Cardiac fibroblast (primary cell): ENCODE results near the gene HACD2.
"Not testable (repeated sequence)": the region's sequence is repeated elsewhere in the genome, so short reads cannot be mapped to it uniquely, and the experiment has no call there.

Experiments used
- DNase-seq, 2 donors: peaks; one replicate each; pipeline versions ENCODE4 v3.0.0 to v3.0.0-alpha.2; 2010; ENCODE audit warnings: low read depth in 2 of 2
- H3K4me3 ChIP-seq, 2 donors: replicated peaks in 1 of 2; 1 replicate in 1 of 2; 2 replicates in 1 of 2; pipeline ENCODE4 v1.5.1; 2011; ENCODE audit warnings: low read depth in 2 of 2, low read length in 2 of 2, mild to moderate bottlenecking in 2 of 2, moderate library complexity in 1 of 2
- TF ChIP-seq, protein P1 (sequence below): IDR thresholded peaks from one replicate; pipeline ENCODE4 v1.5.1; 2011; ENCODE audit warnings: low read depth, mild to moderate bottlenecking, low read length, inconsistent platforms

The HACD2 gene

DNA sequence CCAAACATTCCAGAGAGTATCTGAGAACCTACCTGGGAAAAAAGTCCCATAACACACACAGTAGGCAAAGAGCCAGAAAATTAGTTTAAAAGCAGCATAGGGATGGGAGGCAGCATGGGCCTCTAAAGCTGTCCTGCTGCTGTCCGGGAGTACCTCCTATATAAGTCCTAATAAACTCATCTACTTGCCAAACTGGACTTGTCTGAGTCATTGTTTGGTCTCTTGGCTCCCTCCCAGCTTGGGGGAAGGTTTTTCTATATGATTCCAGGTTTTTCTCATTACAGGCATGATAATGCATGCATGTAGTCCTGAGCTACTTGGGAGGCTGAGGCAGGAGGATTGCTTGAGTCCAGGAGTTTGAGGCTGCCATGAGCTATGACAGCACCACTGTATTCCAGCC lies 17.5 kb upstream of the HACD2 start:
- peak; percentile 83 to 90 for DNase-seq
- TF ChIP-seq, protein P1, sequence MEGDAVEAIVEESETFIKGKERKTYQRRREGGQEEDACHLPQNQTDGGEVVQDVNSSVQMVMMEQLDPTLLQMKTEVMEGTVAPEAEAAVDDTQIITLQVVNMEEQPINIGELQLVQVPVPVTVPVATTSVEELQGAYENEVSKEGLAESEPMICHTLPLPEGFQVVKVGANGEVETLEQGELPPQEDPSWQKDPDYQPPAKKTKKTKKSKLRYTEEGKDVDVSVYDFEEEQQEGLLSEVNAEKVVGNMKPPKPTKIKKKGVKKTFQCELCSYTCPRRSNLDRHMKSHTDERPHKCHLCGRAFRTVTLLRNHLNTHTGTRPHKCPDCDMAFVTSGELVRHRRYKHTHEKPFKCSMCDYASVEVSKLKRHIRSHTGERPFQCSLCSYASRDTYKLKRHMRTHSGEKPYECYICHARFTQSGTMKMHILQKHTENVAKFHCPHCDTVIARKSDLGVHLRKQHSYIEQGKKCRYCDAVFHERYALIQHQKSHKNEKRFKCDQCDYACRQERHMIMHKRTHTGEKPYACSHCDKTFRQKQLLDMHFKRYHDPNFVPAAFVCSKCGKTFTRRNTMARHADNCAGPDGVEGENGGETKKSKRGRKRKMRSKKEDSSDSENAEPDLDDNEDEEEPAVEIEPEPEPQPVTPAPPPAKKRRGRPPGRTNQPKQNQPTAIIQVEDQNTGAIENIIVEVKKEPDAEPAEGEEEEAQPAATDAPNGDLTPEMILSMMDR, result no peak
- H3K4me3 ChIP-seq, result no peak overlapping the region

DNA sequence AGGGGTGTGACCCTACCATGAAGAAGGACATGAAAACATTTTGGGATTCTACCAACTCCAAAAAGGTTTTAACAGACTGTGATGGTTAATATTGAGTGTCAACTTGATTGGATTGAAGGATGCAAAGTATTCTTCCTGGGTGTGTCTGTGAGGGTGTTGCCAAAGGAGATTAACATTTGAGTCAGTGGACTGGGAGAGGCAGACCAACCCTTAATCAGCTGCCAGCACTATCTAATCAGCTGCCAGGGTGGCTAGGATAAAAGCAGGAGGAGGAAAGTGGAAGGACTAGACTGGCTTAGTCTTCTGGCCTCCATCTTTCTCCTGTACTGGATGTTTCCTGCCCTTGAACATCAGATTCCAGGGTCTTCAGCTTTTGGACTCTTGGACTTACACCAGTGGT lies 16.0 kb upstream of the HACD2 start:
- not testable (repeated sequence) for DNase-seq, H3K4me3 ChIP-seq

DNA sequence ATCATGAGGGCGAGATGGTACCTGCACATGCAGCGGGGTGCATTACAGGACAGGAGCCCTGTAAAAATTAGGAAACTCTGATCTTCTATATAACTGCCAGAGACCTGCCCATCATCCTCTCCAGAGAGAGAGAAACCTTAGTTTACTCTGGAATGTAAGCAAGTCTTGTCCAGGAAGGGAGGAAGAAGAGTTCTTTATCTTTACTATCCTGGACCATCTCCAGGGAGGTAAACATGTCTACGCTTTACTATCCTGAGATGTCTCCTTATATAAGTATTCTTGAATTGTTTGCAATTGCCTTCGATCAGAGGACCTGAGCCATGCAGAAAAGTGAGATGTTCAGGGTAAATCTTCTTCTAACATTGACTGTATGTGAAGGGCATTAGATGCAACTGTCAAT lies 12.7 kb upstream of the HACD2 start:
- no peak for DNase-seq
- no peak overlapping the region for H3K4me3 ChIP-seq
- TF ChIP-seq, protein P1, result no peak

DNA sequence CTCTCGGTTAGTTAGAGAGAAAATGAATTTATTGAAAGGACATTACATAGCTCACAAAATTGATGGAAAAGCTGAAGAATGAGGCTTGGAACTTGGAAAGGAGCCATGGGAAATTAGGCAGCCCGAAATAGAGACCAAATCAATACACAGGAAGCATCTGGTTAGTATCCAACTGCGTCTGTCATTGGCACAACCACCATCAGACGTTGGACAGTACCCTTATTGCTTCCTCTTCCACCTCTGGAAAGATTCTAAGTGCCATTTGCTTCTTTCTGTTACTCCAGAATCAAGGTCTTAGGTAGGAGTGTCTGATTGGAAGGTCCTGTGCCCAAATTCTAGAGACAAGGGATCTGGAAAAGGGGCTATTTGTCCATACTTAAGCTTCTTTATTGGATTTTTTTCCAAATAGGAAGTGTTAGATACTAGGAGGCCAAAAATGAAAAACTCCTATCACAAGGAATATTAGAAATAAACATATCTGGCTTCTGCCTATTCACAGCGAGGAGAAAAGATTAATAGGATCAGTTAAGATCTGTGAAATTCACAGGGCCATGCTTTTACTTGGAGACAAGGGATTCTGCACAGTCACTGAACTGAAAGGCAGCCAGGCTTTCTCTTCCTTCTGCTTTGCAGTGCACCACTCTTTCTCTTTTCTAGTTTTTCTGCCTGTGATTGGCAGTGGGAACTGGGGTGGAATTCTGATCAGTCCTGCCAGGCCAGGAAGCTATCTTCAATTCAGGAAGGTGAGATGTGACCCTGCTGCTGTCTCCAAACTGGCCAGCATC lies 10.7 kb upstream of the HACD2 start:
- H3K4me3 ChIP-seq, result no peak overlapping the region
- TF ChIP-seq, protein P1, result no peak
- DNase-seq, result no peak

DNA sequence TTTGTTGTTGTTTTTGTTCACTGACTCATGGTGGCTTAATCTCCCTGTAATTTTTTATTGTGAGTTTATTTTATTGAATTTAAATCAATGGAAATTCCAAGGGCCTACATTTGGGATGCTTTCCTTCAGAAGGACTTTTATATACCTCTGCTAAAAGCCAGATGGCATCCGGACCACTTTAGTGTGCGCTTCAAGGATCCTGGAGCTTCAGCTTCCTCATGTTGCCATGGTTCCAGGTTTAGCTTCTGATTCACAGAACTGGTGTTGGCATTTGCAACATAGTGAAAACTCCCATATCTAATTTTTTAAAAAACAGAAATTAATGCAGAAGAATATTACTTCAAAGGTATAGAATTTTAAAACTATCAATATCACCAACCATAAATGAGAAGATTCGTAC lies 8.5 kb upstream of the HACD2 start:
- TF ChIP-seq, protein P1, result no peak
- no peak overlapping the region for H3K4me3 ChIP-seq
- DNase-seq, result no peak

DNA sequence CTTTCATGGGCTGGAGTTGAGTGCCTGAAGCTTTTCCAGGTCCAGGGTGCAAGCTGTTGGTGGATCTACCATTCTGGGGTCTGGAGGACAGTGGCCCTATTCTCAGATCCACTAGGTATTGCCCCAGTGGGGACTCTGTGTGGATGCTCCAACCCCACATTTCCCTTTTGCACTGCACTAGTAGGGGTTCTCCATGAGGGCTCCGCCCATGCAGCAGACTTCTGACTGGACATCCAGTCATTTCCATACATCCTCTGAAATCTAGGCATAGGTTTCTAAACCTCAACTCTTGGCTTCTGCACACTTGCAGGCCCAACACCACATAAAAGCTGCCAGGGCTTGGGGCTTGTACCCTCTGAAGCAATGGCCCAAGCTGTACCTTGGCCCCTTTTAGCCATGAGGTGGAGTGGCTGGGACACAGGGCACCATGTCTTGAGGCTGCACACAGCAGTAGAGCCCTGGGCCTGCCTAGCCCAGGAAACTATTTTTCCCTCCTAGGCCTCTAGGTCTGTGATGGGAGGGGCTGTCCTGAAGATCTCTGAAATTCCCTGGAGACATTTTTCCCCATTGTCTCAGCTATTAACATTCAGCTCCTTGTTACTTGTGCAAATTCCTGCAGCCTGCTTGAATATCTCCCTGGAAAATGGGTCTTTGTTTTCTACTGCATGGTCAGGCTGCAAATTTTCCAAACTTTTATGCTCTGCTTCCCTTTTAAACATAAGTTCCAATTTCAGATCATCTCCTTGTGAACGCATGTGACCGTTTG lies 6.0 kb upstream of the HACD2 start:
- no peak overlapping the region for H3K4me3 ChIP-seq
- TF ChIP-seq, protein P1, result no peak
- DNase-seq, result no peak

DNA sequence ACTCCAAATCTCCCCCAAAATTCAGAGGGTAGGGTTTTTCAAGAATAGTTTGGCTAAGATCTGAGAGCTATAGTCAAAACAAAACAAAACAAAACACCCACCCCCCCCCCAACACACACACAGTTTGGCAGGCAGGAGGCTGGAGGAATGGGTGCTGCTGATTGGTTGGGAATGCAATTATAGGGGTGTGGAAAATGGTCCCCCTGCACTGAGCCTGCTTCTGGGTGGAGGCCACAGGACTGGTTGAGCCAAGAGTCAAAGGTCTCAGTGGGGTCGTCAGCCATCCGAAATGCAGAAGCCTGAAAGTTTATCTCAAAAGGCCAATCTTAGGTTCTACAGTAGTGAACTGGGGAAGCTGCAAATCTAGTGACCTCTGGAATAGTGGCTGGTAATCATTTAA lies 2.5 kb upstream of the HACD2 start:
- H3K4me3 ChIP-seq, result no peak overlapping the region
- TF ChIP-seq, protein P1, result no peak

More for the DNA sequence above, 2.5 kb upstream of the HACD2 start:
- DNase-seq, result no peak
